ENCODE results near the gene FST.

Gene FST

DNA sequence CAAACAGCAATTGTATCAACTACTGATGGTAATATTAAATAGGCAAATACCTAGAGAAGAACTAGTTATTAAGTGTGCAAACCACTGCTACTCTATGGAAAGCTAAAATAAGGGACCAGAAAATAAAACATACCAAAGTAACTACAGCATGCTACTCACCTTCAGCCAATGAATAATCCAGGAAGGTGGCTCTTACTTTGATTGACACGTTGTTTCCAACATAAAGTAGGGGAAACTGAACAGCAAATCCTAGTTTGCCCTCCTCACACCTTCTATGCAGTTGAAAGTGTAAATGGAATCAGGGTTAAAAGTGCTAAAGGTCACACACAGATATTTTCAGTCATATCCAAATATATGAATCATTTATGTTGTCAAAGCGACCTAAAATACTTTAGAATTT is 5.1 kb upstream of the FST start:
- ATAC-seq (no peak), DNase-seq (no peak)

DNA sequence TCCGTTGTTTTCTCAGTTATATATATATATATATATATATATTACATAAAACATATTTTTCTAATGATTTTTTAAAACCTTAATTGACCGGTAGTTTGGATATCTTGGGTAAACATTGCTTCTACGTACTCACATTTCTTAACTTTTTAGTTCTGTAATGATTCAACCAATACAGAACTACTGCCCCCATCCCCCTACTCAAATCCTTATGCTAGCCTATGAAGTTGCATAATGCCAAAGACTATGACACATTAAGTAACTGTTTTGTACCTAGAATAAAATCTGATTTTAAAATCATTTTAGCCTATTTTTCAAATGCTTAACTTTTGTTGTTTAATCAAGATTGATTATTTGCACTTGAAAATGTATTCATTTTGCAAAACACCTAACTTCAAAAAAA is 4.4 kb upstream of the FST start:
- ATAC-seq = no peak
- DNase-seq = no peak

DNA sequence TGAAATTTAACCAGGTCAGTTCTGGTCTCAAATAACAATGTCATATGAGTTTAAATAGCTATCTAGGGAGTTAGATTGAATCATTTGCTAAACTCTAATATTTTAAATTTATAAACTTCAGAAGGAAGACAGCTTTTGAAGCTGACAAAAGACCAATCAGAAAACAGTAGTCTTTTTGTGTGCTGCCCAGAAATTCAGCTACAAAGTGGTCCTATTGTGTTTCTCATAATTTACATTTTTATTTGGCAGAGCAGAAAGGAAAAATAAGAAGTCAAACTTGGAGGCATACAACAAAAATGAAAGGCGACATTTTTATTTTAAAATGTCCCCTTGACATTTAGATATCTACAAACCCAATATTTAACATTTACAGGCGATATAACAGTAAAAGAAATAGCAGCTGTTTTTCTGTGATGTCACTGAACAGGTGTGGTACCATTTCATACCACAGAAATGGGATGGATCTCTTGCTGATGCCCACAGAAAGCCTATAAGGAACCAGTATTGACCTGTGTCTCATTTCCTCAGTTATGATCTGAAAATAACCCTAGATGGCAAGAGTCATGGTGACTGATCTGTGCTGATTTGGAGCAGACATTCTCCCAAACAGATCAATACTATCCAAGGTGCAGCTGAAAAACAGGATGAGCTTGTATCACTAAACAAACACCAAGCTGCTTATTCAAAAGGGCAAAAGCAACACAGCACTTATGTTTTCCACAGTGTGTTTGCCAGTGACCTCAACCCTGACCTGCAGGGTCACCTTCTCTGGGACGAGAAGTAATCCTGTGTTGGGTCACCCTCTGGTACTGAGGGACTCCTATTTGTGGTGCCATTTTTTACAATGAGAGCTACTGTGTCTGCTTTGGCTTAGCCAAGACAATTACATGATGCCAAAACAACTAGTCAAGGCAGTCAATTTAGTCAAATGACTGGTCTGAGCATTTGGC is 3.6 kb upstream of the FST start:
- DNase-seq (no peak), ATAC-seq (no peak)

- DNase-seq (peak; percentile 23), ATAC-seq (no peak)
Measured at GRCh38 chr5:53478411-53479044, 1.9 kb upstream of the FST start.

- no peak for DNase-seq
- no peak for ATAC-seq
Measured at GRCh38 chr5:53479045-53479589, 1.3 kb upstream of the FST start.

DNA sequence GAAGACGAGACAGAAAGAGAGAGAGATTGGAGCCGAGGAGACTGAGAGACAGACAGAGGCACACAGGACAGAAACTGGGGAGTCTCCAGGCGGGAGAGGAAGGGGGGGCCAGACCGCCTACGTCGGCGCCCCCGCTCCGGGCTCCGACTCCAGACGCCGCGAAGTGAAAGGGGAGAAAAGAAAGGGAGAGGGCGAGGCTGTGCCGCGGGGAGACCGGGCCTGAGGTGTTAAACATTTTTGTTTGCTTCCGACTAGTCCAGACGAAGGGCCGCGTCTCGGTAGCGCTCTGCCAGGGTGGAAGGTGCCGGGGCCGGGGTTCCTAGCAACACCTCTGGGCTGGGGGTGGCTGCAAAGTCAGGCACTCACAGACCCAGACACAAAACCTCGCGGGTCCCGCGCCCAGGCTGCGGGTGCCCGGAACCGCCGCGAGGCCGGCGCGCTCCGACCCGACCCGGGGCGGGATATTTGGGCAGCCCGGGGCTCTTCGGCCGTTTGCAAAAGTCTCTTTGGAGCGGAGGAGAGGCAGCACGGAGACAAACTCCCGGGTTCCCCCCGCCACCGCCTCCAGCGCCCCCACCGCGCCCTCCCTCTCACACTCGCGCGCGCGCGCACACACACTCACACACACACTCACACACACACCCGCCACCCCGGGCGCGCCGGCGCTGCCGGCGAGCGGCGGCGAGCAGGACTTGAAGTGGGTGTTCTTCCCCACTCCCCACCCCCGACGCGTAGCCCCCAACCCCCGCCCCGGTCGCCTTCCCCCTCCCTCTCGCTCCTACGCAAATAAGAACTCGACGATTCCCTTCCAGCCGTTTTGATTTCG is 626 bp upstream of the FST start:
- DNase-seq (peak; percentile 40), ATAC-seq (peak; percentile 9)

GRCh38 chr5:53481159-53481886 is 894 bp downstream of the FST start:
- ATAC-seq (no peak), DNase-seq (no peak)

GRCh38 chr5:53481887-53482716 is 1.7 kb downstream of the FST start:
- peak; percentile 70 for DNase-seq
- ATAC-seq = peak; percentile 70

GRCh38 chr5:53482717-53483638 is 2.5 kb downstream of the FST start:
- ATAC-seq (peak; percentile 15), DNase-seq (peak; percentile 26)

DNA sequence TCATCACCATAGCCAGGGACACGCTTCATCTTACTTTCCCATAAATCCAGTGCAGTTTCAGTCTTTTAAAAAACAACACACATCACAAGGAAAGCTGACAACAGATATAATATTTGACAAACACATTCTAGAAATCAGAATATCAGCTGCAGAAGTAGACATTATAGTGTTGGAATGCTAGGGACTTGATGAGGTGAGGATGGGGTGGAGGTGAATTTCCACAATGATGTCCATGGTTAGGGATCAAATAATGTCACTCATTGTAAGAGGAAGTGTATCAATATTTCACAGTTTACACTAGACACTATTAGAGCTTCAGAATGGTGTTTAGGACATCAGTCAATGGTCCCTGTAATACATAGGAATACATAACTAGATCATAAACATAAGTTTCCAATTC is 7.0 kb downstream of the FST start:
- no peak for ATAC-seq
- DNase-seq = no peak

- DNase-seq = no peak
Measured at GRCh38 chr5:53488195-53488722, 7.8 kb downstream of the FST start.

DNA sequence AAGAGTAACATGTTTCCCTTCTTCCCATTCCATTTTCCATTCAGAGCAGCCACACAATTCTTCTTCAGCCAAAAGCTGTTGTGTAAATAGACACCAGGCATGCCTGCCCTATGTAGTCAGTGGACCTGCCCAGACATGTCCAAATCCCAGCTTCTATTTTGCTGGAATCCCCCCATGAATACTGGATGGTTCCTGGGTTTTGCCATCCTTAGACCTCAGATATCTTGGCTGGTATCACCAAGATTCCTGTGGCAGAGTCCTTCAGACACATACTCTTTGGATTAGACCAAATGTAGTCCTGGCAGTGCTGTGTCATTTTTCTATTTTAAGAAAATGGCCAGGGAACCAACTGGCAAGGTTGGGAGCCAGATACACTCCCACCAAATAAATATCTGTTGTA is 10.3 kb downstream of the FST start:
- ATAC-seq (no peak), DNase-seq (no peak)

More at GRCh38 chr5:53488195-53488722, 7.8 kb downstream of the FST start:
- ATAC-seq = no peak

- DNase-seq = no peak
Measured at GRCh38 chr5:53501054-53501453, 20.6 kb downstream of the FST start.

DNA sequence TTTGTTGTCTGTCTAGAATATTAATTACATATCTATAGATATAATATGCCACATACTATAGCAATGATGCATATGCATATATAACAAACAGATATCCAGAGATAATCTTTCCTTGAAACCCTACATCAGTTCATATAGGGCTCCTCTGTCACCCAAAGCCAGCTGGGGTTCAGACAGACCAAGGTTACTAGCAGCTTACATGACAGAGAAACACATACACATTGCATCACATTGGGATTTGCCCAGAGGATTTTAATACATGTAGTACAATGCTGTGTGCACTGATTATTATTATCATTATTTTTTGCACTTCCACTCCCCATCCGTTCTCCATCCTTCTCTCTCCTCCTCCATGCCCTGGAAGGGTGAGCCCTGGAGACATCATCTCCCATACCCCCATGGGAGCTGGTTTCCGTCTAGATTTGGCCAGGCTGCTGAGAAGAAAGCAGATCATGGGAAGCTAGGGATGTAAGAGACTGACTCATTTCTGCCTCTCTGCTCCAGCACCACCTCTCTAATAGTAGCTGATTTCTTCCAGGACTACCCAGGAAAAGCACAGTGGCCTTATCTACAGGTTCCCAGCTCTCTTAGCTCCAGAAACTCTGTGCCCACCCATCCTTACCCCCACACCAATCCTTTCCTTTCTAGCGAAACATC is 23.3 kb downstream of the FST start:
- ATAC-seq (no peak), DNase-seq (no peak)

More at GRCh38 chr5:53501054-53501453, 20.6 kb downstream of the FST start:
- no peak for ATAC-seq

DNA sequence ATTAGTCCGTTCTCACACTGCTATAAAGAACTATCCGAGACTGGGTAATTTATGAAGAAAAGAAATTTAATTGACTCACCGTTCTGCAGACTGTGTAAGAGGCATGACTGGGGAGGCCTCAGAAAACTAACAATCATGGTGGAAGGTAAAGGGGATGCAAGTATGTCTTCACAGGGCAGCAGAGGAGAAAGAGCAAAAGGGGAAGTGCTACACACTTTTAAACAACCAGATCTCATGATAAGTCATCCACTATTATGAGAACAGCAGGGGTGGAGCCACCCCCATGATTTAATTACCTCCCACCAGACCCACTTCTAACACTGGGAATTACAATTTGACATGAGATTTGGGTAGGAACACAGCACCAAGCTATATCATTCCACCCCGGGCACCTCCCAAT is 26.6 kb downstream of the FST start:
- no peak for ATAC-seq

DNA sequence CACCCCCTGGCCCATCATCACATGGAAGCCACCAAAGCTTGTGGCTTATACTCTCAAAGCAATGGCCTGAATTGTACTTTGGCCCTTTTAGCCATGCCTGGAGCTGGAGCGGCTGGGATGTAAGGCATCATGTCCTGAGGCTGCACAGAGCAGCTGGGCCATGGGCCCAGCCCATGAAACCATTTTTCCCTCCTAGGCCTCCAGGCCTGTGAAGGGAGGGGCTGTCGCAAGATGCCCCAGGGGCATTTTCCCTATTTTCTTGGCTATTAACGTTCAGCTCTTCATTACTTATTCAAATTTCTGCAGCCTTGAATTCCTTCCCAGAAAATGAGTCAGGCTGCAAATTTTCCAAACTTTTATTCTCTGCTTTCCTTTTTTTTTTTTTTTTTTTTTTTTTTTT is 27.7 kb downstream of the FST start:
- DNase-seq (no peak), ATAC-seq (no peak)

More for the DNA sequence above, 26.6 kb downstream of the FST start:
- DNase-seq = no peak

DNA sequence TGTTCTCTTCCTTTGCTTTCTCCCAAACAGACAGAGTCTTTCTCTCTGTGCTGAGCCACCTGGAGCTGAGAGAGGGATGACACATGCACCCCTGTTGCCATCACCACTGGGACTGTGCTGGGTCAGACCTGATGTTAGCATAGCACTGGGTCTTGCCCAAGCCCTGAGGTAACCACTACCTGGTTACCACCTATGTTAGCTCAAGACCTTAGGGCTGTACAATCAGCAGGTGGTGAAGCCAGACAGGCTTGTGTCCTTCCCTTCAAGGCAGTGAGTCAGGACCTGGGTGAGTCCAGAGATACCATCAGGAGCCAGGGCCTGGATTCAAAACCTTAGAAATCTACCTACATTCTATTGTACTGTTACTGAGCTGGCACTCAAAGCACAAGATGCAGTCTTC is 32.1 kb downstream of the FST start:
- ATAC-seq (no peak), DNase-seq (no peak)

DNA sequence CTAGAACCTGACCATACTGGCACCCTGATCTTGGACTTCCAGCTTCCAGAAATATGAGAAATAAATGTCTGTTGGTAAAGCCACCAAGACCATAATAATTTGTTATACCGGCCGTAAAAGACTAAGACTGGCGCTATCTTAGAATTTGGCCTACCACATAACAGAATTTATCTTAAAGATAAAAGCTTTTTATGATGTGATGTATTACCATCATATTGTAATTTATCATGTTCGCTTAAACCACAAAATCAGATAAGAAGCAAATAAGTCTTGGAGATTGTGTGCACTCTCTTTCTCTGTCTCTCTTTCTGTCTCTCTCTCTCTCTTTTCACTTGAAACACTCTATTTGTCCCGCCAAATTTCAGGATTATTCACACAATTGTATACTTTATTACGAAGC is 35.6 kb downstream of the FST start:
- ATAC-seq = no peak
- no peak for DNase-seq

DNA sequence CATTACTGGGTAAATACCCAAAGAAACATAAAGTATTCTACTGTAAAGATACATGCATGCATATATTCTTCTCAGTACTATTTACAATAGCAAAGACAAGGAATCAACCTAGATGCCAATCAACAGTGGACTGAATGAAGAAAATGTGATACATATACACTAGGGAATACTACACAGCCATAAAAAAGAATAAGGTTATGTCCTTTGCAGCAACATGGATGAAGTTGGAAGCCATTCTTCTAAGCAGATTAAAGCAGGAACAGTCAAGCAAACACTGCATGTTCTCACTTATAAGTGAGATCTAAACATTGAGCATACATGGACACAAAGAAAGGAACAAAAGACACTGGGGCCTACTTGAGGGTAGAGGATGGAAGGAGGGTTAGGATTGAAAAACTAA is 40.4 kb downstream of the FST start:
- DNase-seq = no peak

More for the DNA sequence above, 40.4 kb downstream of the FST start:
- no peak for ATAC-seq

Data from stimulated activated naive CD8-positive, alpha-beta T cell treated with anti-CD3 and anti-CD28 coated beads, Interleukin-15, Interleukin-2, amounts not matched to agents 100 U/mL and 50 U/mL, for 24 hours (primary cell).